NB4 (cell line): Measurements from ENCODE around the gene PPP2R5C.

ENCODE experiments used
- CTCF ChIP-seq: IDR thresholded peaks from one replicate; pipeline ENCODE4 v1.5.1; 2012; ENCODE audit warnings: low read depth, low read length
- MAX ChIP-seq: IDR thresholded peaks from 2 replicates; pipeline ENCODE4 v1.6.1; 2011; ENCODE audit warnings: low read depth, low read length
- POLR2A ChIP-seq: IDR thresholded peaks from 2 replicates; pipeline ENCODE4 v1.6.1; 2011; ENCODE audit warnings: mild to moderate bottlenecking; ENCODE audit not compliant: insufficient read length; ENCODE audit errors: extremely low read depth

GRCh38 chr14:101965770-101966722 is 204.5 kb downstream of the PPP2R5C start:
- no peak for TF ChIP-seq CTCF
- TF ChIP-seq POLR2A = no peak
- no peak for TF ChIP-seq MAX
